Stimulated activated CD4-positive, alpha-beta T cell treated with anti-CD3 and anti-CD28 coated beads, Interleukin-12 subunit alpha, Interleukin-12 subunit beta, amount 100 ng/mL, for 24 hours (primary cell): ENCODE data around the gene KREMEN1.

Experiments
- DNase-seq, 2 experiments: peaks; one replicate each; pipeline ENCODE4 v3.0.0-alpha.2; 2020; ENCODE audit warnings: low read depth in 2 of 2

KREMEN1 gene

DNA sequence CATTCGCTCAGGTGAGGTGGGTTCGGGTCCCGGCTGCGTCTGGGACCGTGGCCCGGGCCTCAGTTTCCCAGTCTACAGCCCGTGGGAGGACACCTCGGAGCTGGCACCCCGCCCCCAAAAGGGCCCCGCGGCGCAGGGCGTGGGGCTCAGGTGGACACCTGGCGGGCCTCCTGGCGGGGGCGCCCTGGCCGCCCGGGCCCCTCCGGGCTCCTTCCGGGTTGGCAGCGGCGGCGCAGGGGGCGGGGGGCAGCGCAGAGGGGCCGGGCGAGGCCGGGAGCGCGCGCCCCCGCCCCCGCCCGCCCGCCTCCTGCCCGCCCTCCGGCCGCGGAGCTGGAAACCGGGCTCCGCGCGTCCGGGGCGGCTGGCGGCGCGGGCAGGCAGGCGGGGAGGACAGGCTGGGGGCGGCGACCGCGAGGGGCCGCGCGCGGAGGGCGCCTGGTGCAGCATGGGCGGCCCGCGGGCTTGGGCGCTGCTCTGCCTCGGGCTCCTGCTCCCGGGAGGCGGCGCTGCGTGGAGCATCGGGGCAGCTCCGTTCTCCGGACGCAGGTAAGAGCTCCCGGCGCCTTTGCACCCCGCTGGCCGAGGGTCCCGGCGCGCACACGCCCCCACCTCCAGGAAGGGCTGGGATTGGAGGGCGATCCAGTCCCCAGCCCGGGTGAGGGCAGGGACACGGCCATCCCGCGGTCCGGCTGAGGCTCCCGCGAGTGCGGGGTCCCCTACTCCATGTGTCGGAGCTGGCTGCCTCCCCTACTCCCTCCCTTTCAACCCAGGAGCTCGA lies 132.9 kb downstream of the KREMEN1 start, which contains the start of gene EMID1:
TSS of gene EMID1 (plus strand) at position 303 of the 778 bp plus-strand sequence. CDS start at position 446, 143 bp downstream.
- no peak for DNase-seq

- no peak for DNase-seq
Measured at GRCh38 chr22:29206372-29207242, 133.8 kb downstream of the KREMEN1 start.

- DNase-seq: no peak
Measured at GRCh38 chr22:29207243-29207550, 134.4 kb downstream of the KREMEN1 start.

- no peak for DNase-seq
Measured at GRCh38 chr22:29207562-29208501, 135.0 kb downstream of the KREMEN1 start.

- no peak for DNase-seq
Measured at GRCh38 chr22:29208502-29208862, 135.6 kb downstream of the KREMEN1 start.

DNA sequence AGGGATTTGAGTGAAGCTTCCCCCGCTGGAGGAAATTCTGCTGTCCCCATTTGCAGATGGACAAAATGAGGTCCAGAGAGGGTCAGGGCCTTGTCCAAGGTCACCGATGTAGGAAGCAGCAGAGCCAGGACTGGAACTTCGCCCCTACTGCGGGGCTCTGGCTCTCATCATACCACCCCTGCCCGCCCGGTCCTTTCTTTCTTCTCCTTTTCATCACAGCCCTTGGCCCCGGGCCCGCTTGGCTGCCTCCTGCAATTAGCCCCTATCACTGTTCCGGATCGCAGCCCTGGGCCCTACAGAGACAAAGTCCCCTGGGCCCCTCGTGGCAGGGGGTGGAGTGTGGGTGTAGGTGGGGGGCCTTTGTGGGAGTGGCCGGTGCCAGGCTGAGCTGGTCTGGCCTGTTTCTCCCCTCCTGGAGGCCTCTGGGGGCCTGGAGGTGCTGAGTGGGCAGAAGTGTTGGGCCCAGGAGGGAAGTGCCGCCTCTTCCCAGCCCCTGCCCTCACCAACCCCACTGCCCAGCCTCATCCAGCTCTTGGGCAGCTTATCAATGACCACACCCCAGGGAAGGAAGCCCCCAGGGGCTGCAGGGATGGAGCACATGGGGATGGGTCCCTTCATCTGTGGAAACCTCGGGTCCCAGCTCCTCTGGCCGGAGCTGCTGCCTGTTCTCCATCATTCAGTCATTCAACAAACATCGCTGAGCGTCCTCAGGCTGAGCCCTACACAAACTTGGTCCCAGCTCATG lies 136.2 kb downstream of the KREMEN1 start:
- no peak for DNase-seq

DNA sequence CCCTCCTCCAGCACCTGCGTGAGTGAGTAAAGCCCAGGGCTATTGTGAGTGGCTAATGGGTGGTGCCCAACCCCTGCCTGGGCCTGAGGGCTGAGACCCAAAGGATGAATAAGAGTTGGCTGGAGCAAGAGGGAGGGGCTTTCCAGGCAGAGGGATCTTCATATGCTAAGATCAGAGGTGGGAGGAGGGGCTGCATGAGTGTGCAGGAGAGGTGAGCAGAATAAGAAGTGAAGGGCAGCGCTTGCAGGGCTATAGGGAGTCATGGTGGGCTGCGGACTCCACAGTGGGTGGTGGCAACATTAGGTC lies 136.7 kb downstream of the KREMEN1 start:
- no peak for DNase-seq

GRCh38 chr22:29211066-29211465 lies 138.2 kb downstream of the KREMEN1 start:
- DNase-seq: no peak

DNA sequence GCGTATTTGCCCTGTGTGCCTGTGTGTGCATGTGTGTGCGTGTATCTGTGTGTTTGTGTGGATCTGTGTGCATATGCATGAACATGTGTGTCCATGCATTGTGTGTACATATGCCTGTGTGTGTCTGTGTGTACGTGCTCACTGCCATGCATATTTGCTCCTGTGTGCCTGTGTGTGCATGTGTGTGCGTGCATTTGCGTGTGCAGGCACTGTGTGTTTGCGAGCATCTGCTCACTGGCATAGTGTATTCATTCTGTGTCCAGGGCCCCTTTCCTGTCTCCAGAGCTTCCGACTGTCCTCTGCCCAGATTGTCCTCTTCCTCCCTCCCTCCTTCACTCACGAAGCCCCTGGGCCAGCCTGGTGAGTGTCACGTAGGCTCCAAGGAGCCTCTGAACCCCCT lies 138.6 kb downstream of the KREMEN1 start:
- DNase-seq: no peak

DNA sequence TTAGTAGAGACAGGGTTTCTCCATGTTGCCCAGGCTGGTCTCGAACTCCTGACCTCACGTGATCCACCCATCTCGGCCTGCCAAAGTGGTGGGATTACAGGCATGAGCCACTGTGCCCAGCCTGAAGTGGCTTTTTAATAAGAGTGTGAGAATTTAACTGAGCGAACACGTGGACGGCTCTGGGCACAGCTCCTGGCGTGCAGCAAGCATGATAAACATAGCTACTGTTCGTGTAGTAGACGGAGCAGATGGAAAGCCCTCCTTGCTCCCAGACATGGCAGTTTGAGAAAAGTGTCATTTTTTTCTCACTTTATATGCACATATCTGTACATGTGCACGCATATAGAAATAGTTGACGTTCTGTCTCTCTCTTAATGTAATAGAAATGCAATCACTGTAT lies 139.9 kb downstream of the KREMEN1 start:
- DNase-seq: no peak

DNA sequence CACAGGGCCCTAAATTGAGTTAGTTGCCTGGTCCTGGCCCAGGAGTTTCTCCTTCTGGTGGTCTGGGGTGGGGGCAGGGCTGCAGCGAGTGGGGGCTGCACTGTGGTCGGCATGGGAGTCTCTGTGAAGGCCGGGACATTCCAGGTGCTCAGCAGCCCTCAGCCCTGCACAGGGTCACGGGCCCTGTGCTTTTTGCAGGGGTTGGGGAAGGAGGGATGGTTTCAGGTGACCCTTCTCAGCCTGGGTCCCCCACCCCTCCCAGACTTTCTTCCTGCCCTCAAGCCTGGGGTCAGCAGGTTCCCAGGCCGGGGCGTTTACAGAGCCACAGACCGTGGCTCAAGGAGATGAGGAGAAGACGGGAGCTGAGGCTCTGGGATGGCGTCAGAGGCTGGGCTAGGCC lies 140.7 kb downstream of the KREMEN1 start:
- no peak for DNase-seq

- DNase-seq: no peak
Measured at GRCh38 chr22:29214232-29214631, 141.4 kb downstream of the KREMEN1 start.

DNA sequence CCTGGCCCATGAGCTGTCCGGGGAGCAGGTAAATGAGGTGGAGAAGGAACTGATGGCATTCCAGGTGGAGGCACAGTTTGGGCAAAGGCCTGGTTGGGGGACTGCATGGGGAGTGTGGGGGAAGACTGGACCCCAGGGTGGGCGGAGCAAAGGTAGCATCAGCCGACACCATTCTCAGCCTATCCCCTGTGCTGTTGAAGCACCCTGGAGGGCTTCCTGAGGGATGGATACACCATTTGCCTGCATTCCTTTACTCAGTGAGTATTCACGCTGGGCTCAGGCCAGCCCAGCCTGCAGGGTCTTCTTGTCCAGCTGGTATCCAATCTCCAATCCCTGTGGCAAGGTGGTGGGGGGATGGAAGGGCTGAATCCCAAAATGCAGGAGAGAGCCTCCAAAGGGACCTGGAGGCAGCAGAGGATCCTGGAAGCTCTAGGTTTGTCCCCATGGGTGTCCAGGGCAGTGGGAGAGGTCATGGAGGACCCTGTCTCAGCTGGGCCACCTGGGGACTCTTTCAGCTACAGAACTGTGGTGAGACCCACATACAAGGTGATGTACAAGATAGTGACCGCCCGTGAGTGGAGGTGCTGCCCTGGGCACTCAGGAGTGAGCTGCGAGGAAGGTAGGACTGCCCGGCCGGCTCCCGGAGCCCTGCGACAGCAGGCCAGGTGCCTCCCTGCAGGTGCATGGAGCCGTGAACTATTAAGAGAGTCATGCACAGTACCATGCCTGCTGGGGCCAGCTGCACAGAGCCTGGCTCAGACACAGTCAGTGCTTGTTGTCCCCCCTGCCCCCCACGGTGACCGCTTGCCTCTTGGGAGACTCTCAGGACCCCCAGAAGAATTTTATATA lies 142.4 kb downstream of the KREMEN1 start:
- DNase-seq: no peak

DNA sequence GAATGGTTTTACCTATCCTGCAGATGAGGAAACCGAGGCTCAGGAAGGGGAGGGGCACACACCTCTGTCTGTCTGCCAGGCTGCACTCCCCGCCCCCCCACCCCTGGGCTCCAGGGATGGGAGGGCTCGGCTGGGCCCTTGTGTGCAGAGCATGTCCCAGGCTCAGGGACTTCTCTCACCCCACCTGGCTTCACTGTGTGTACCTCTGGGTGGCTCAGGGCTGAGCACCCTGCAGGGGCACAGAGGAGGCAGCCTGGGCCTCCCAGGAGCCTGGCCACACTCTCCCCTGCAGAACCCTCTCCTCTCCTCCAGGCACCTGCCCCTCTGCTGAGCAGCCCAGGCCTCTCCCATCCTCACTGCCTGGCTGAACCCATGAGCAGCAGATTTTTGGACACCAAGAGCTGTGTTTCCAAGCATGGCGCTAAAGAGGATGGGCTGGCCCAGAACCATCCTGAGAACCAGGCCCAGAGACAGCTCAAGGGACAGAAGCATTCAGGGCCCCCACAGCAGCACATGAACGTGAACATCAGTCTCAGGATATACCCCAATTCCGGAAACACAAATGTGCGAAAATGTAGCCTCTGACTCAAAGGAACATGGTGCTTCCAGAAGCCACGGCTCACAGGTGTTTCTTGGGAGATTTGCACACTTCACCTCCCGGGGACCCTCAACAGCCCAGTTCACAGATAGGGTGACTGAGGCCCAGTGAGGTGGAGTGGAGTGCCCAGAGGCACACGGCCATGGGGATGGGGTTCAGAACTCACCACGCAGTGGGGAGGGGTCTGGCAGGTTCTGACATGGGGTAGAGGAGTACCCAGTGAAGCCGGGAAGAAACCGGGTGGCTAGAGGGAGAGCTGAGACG lies 143.4 kb downstream of the KREMEN1 start:
- no peak for DNase-seq

DNA sequence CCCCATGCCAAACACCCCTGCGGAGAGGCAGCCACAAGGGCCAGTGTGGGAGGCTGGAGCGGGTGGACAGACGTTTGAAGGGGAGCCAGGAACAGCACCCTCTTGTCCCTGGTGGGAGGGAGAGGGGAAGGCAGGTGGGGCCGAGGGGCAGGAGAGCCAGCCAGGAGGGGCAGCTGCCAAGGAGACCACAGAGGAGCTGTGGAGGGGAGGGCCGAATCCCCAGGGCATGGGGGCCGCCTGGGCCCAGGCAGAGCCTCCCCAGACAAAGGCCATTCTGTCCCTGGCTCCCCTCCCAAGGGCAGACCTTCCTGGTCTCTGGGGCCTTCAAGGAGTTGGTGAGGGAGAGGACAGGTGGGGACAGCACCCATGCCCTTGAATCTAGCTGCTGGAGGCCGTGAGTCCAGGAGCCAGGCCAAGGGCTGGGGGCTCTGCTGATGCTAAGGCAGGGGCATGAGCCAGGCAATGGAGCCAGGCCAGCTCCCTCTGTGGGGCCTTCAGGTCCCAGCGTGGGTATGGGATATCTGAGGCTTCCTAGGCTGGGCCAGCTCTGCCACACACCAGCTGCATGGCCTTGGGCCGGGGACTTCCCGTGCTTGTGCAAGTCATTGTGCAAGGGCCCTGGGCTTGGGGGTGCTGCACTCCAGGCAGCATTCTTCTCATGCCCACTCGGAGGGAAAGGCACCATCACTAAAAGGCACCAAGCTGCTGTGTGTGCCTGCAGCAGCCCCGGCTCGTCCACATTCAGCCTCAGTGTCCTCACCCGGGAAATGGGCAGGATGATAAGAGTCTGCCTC lies 144.2 kb downstream of the KREMEN1 start:
- DNase-seq: no peak
